ENCODE results near the gene LRRC3B. TPM values are rescaled to one million over a fixed set of nuclear protein-coding genes. Genes with fewer than 3 reads are reported as not detected.

LRRC3B gene
- total RNA-seq, 1 experiment from 2014 or later = not detected

- no peaks in the 10 kb centered on the region for H4K20me1 ChIP-seq (ENCODE audit: insufficient read depth, low read depth, low read length)
- no peak overlapping the region for H3K4me3 ChIP-seq (ENCODE audit: low read length)
- H3K9me2 ChIP-seq (replicated peaks; ENCODE audit: insufficient read depth, low read length) = no peaks in the 10 kb centered on the region
- no peaks in the 10 kb centered on the region for H3K36me3 ChIP-seq (ENCODE audit: insufficient read depth, low read length)
- no peak overlapping the region for H3K9ac ChIP-seq (ENCODE audit: low read length)
- DNase-seq = no peak
- no peaks in the 10 kb centered on the region for H3K79me2 ChIP-seq (ENCODE audit: low read length)
- no peaks in the 10 kb centered on the region for H3K27me3 ChIP-seq (ENCODE audit: low read length)
- H2AFZ ChIP-seq (ENCODE audit: low read length) = no peak overlapping the region
- no peak overlapping the region for H3K27ac ChIP-seq (ENCODE audit: low read length)
- H3K4me1 ChIP-seq (ENCODE audit: low read length) = no peaks in the 10 kb centered on the region
- no peak overlapping the region for H3K4me2 ChIP-seq (ENCODE audit: low read depth, low read length, poor library complexity, severe bottlenecking)
- no peaks in the 10 kb centered on the region for H3K9me3 ChIP-seq (ENCODE audit: low read length)
These were observed 34.9 kb downstream of the LRRC3B start for GRCh38 chr3:26657348-26657976.

GRCh38 chr3:26668171-26668570, 45.6 kb downstream of the LRRC3B start:
- Histone ChIP-seq H3K9ac (ENCODE audit: low read length) (no peak overlapping the region), H3K4me1 (ENCODE audit: low read length) (no peaks in the 10 kb centered on the region), H3K4me2 (ENCODE audit: low read depth, low read length, poor library complexity, severe bottlenecking) (no peak overlapping the region), H3K36me3 (ENCODE audit: insufficient read depth, low read length) (no peaks in the 10 kb centered on the region), H3K9me2 (replicated peaks; ENCODE audit: insufficient read depth, low read length) (0 out of 2 replicates have a peak, but pooled peaks cover 6% of the 10 kb centered on the region), H4K20me1 (ENCODE audit: insufficient read depth, low read depth, low read length) (no peaks in the 10 kb centered on the region), H3K9me3 (ENCODE audit: low read length) (no peaks in the 10 kb centered on the region), H2AFZ (ENCODE audit: low read length) (no peak overlapping the region), H3K27me3 (ENCODE audit: low read length) (no peaks in the 10 kb centered on the region), H3K27ac (ENCODE audit: low read length) (no peak overlapping the region), H3K79me2 (ENCODE audit: low read length) (no peaks in the 10 kb centered on the region), H3K4me3 (ENCODE audit: low read length) (no peak overlapping the region)
- DNase-seq = no peak

GRCh38 chr3:26668696-26669095, 46.1 kb downstream of the LRRC3B start:
- Histone ChIP-seq H3K4me3 (ENCODE audit: low read length) (no peak overlapping the region), H3K4me1 (ENCODE audit: low read length) (no peaks in the 10 kb centered on the region), H3K4me2 (ENCODE audit: low read depth, low read length, poor library complexity, severe bottlenecking) (no peak overlapping the region), H3K79me2 (ENCODE audit: low read length) (no peaks in the 10 kb centered on the region), H3K27me3 (ENCODE audit: low read length) (no peaks in the 10 kb centered on the region), H4K20me1 (ENCODE audit: insufficient read depth, low read depth, low read length) (no peaks in the 10 kb centered on the region), H3K9me2 (replicated peaks; ENCODE audit: insufficient read depth, low read length) (0 out of 2 replicates have a peak, but pooled peaks cover 6% of the 10 kb centered on the region), H3K36me3 (ENCODE audit: insufficient read depth, low read length) (no peaks in the 10 kb centered on the region), H3K27ac (ENCODE audit: low read length) (no peak overlapping the region), H3K9me3 (ENCODE audit: low read length) (no peaks in the 10 kb centered on the region), H2AFZ (ENCODE audit: low read length) (no peak overlapping the region), H3K9ac (ENCODE audit: low read length) (no peak overlapping the region)
- no peak for DNase-seq

DNA sequence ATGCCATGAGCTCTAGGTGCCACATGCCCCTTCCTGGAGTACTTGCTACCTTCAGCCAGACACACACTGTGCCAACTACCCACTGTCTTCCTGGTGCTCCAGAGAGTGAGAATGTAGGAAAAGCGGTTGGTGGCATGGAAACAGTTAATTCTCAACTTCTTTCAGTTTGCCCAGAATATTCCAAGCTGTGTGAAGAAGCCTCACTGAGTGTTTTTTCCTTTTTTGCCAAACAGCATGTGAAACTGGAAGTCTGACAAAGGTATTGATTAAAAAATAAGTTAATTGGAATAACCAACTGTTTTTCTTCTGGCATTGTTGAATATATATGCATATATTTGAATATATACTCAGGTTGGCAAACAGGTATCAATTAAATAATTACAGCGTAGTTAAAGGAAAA, 52.8 kb downstream of the LRRC3B start:
- no peak overlapping the region for H3K4me2 ChIP-seq (ENCODE audit: low read depth, low read length, poor library complexity, severe bottlenecking)
- H4K20me1 ChIP-seq (ENCODE audit: insufficient read depth, low read depth, low read length) = no peaks in the 10 kb centered on the region
- H3K9me2 ChIP-seq (replicated peaks; ENCODE audit: insufficient read depth, low read length) = 0 out of 2 replicates have a peak, but pooled peaks cover 3% of the 10 kb centered on the region
- no peak overlapping the region for H3K9ac ChIP-seq (ENCODE audit: low read length)
- no peak overlapping the region for H2AFZ ChIP-seq (ENCODE audit: low read length)
- H3K4me1 ChIP-seq (ENCODE audit: low read length) = no peaks in the 10 kb centered on the region
- H3K27ac ChIP-seq (ENCODE audit: low read length) = no peak overlapping the region
- H3K27me3 ChIP-seq (ENCODE audit: low read length) = no peaks in the 10 kb centered on the region
- H3K4me3 ChIP-seq (ENCODE audit: low read length) = no peak overlapping the region
- no peaks in the 10 kb centered on the region for H3K79me2 ChIP-seq (ENCODE audit: low read length)
- no peaks in the 10 kb centered on the region for H3K9me3 ChIP-seq (ENCODE audit: low read length)
- no peak for DNase-seq
- H3K36me3 ChIP-seq (ENCODE audit: insufficient read depth, low read length) = no peaks in the 10 kb centered on the region

- no peak overlapping the region for H3K9ac ChIP-seq (ENCODE audit: low read length)
These were observed 59.1 kb downstream of the LRRC3B start for GRCh38 chr3:26681632-26682031.

DNA sequence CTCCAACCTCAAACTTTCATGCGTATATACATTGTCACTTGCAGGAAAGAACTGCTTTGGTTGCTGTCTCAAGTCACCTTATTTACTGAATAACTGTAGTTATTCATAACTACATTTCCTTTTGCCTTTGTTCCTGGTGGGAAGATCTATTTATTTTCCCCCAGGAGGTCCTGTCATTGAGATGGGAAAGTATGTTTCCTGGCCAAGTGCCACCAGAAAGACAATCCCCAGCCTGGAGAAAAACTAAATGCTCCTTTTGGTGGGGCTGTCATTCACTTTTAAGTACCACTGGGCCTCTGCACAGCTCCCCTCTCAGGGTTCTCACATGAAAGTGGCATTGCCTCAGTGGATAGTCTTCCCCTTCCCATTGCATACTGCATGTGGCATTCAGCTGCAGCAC, 59.8 kb downstream of the LRRC3B start:
- no peaks in the 10 kb centered on the region for H3K9me3 ChIP-seq (ENCODE audit: low read length)
- H4K20me1 ChIP-seq (ENCODE audit: insufficient read depth, low read depth, low read length) = no peaks in the 10 kb centered on the region
- H3K4me2 ChIP-seq (ENCODE audit: low read depth, low read length, poor library complexity, severe bottlenecking) = no peak overlapping the region
- H3K36me3 ChIP-seq (ENCODE audit: insufficient read depth, low read length) = no peaks in the 10 kb centered on the region
- H3K9ac ChIP-seq (ENCODE audit: low read length) = no peak overlapping the region
- H3K27me3 ChIP-seq (ENCODE audit: low read length) = no peaks in the 10 kb centered on the region; the same call in 1 of the 2 replicates
- H2AFZ ChIP-seq (ENCODE audit: low read length) = no peak overlapping the region
- no peaks in the 10 kb centered on the region for H3K9me2 ChIP-seq (replicated peaks; ENCODE audit: insufficient read depth, low read length)
- no peaks in the 10 kb centered on the region for H3K4me1 ChIP-seq (ENCODE audit: low read length)
- H3K27ac ChIP-seq (ENCODE audit: low read length) = no peak overlapping the region
- no peak for DNase-seq
- H3K79me2 ChIP-seq (ENCODE audit: low read length) = no peaks in the 10 kb centered on the region
- no peak overlapping the region for H3K4me3 ChIP-seq (ENCODE audit: low read length)

More at GRCh38 chr3:26681632-26682031, 59.1 kb downstream of the LRRC3B start:
- no peak overlapping the region for H3K4me2 ChIP-seq (ENCODE audit: low read depth, low read length, poor library complexity, severe bottlenecking)
- no peaks in the 10 kb centered on the region for H3K9me3 ChIP-seq (ENCODE audit: low read length)
- no peak overlapping the region for H2AFZ ChIP-seq (ENCODE audit: low read length)
- H3K9me2 ChIP-seq (replicated peaks; ENCODE audit: insufficient read depth, low read length) = no peaks in the 10 kb centered on the region
- H4K20me1 ChIP-seq (ENCODE audit: insufficient read depth, low read depth, low read length) = no peaks in the 10 kb centered on the region
- no peak overlapping the region for H3K4me3 ChIP-seq (ENCODE audit: low read length)
- H3K36me3 ChIP-seq (ENCODE audit: insufficient read depth, low read length) = no peaks in the 10 kb centered on the region
- H3K27me3 ChIP-seq (ENCODE audit: low read length) = no peaks in the 10 kb centered on the region
- DNase-seq = no peak
- H3K79me2 ChIP-seq (ENCODE audit: low read length) = no peaks in the 10 kb centered on the region
- no peak overlapping the region for H3K27ac ChIP-seq (ENCODE audit: low read length)
- H3K4me1 ChIP-seq (ENCODE audit: low read length) = no peaks in the 10 kb centered on the region

- H3K27me3 ChIP-seq (ENCODE audit: low read length) = no peaks in the 10 kb centered on the region; the same call in 1 of the 2 replicates
- H3K9ac ChIP-seq (ENCODE audit: low read length) = no peak overlapping the region
- H3K4me2 ChIP-seq (ENCODE audit: low read depth, low read length, poor library complexity, severe bottlenecking) = no peak overlapping the region
- H3K4me1 ChIP-seq (ENCODE audit: low read length) = no peaks in the 10 kb centered on the region
- no peaks in the 10 kb centered on the region for H3K79me2 ChIP-seq (ENCODE audit: low read length)
- H3K4me3 ChIP-seq (ENCODE audit: low read length) = no peak overlapping the region
- H3K27ac ChIP-seq (ENCODE audit: low read length) = no peak overlapping the region
- no peaks in the 10 kb centered on the region for H3K9me2 ChIP-seq (replicated peaks; ENCODE audit: insufficient read depth, low read length)
- no peaks in the 10 kb centered on the region for H4K20me1 ChIP-seq (ENCODE audit: insufficient read depth, low read depth, low read length)
- no peak overlapping the region for H2AFZ ChIP-seq (ENCODE audit: low read length)
- DNase-seq = no peak
- no peaks in the 10 kb centered on the region for H3K9me3 ChIP-seq (ENCODE audit: low read length)
- no peaks in the 10 kb centered on the region for H3K36me3 ChIP-seq (ENCODE audit: insufficient read depth, low read length)
These were observed 61.3 kb downstream of the LRRC3B start for GRCh38 chr3:26683902-26684301.

- no peak for DNase-seq
These were observed 64.9 kb downstream of the LRRC3B start for GRCh38 chr3:26687466-26687865.

More at GRCh38 chr3:26687466-26687865, 64.9 kb downstream of the LRRC3B start:
- Histone ChIP-seq H3K4me2 (ENCODE audit: low read depth, low read length, poor library complexity, severe bottlenecking) (no peak overlapping the region), H4K20me1 (ENCODE audit: insufficient read depth, low read depth, low read length) (no peaks in the 10 kb centered on the region), H3K4me1 (ENCODE audit: low read length) (no peaks in the 10 kb centered on the region), H3K4me3 (ENCODE audit: low read length) (no peak overlapping the region), H3K9ac (ENCODE audit: low read length) (no peak overlapping the region), H3K9me3 (ENCODE audit: low read length) (no peaks in the 10 kb centered on the region), H3K79me2 (ENCODE audit: low read length) (no peaks in the 10 kb centered on the region), H3K27ac (ENCODE audit: low read length) (no peak overlapping the region), H3K9me2 (replicated peaks; ENCODE audit: insufficient read depth, low read length) (no peaks in the 10 kb centered on the region), H3K36me3 (ENCODE audit: insufficient read depth, low read length) (no peaks in the 10 kb centered on the region), H2AFZ (ENCODE audit: low read length) (no peak overlapping the region), H3K27me3 (ENCODE audit: low read length) (no peaks in the 10 kb centered on the region; the same call in 1 of the 2 replicates)
